ENCODE measurements around the gene CDK1.
A peak's percentile ranks its signal among the peaks of the same experiment; 100 is the strongest.

The CDK1 gene

GRCh38 chr10:60777696-60778213, 523 bp upstream of the CDK1 start:
- DNase-seq: no peak

DNA sequence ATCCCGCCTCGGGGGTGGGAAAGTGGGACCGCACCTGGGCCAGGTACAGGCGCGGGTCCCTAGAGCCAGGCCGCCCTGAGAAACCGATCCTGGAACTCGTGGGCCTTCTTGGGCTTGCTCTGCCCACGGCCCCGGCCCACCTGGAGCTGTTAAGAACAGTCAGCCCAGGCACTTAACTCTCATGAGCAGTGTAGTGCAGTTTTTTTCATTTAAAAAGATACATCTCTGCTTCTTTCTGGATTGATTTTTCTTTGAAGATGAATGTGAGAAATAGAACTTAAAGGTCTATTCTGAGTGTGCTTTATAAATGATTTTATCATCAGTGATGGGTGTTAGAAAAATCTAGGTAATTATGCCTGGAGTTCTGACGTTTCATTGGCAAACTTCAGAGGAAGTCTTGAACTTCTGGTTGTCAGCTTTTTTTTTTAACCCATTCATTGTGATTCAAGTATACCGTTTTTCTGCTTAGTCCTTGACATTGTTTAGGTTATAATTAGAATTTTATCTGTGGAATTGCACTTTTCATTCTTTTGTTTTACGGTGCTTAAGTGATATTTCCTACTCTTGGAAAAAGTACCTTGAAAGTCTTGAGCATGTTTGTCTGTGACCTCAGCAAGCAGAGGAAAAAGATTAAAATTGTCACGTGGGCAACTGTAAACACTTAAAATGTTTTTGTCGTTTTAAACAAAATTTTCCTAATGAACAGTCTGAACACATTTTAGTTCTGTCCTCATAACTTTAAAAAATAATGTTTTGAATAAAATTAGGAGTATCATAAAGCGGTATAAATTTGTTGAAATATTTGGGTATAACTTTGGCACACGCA, 906 bp downstream of the CDK1 start:
- DNase-seq: peak in 2 of 56 donors; percentile 17 to 23

GRCh38 chr10:60781661-60782060, 3.4 kb downstream of the CDK1 start:
- DNase-seq: no peak

DNA sequence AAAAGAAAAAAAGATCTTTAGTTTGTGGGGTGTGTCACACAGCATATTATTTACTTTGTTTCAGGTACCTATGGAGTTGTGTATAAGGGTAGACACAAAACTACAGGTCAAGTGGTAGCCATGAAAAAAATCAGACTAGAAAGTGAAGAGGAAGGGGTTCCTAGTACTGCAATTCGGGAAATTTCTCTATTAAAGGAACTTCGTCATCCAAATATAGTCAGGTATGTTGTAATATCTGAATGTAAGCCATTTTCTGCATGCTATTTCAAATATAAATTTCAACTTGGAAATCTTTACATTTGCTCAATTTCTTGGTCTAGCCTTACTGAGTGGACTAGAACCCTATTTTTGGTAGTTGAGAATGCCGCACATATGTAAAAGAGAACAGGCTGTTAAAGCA, 6.4 kb downstream of the CDK1 start:
- DNase-seq: no peak

GRCh38 chr10:60788544-60788943, 10.3 kb downstream of the CDK1 start:
- DNase-seq: no peak

- no peak for DNase-seq
Observed at GRCh38 chr10:60789340-60789739, 11.1 kb downstream of the CDK1 start.

GRCh38 chr10:60794953-60795352, 16.7 kb downstream of the CDK1 start:
- DNase-seq: no peak

DNA sequence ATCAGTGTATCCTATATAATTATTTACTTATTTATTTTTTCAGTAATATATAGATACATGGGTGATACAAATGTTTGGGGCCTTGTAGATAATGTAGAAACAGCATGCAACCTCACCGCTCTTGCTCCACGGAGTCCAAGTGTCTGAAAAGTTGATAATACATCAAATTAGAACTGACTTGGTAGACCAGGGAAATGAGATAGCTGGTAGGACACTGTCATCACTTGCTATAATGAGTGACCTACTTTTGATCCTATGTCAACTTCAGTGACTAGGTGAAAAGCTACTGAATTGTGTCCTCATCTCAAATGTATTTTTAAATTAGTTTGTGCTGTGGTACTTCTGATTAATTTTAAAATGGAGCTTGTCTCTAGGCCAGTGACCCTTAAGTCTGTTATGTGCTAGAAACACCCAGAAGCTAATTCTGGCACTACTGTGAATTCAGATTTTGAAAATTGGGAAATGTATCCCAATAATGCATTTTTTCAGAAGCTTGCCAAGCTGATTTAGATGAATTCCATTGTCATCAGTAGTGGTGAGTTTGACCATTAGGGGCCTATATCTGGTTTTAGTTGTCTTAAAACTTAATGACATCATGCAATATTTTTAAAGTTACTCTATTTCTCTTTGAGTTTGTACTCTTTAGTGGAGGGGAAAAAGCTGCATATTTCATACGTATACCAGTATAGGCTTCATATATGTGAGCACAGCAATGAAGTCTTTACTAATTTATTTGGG, 17.4 kb downstream of the CDK1 start:
- DNase-seq: no peak

GRCh38 chr10:60796481-60796880, 18.2 kb downstream of the CDK1 start:
- no peak for DNase-seq

GRCh38 chr10:60797200-60797599, 18.9 kb downstream of the CDK1 start:
- DNase-seq: no peak

DNA sequence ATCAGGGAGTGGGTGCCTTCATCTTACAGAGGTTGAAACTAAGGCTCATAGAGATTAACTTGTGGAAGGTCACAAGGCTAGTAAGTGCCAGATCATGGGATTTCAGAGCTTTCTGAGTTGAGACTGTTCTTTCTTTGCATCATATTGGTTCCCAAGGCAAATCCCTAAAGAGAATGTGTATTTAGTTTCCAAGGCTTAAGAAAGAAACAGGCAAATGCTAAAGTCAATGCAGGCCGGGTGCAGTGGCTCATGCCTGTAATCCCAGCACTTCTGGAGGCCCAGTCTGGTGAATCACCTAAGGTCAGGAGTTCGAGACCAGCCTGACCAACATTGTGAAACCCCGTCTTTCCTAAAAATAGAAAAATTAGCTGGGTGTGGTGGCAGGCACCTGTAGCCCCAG, 19.8 kb downstream of the CDK1 start:
- no peak for DNase-seq

DNA sequence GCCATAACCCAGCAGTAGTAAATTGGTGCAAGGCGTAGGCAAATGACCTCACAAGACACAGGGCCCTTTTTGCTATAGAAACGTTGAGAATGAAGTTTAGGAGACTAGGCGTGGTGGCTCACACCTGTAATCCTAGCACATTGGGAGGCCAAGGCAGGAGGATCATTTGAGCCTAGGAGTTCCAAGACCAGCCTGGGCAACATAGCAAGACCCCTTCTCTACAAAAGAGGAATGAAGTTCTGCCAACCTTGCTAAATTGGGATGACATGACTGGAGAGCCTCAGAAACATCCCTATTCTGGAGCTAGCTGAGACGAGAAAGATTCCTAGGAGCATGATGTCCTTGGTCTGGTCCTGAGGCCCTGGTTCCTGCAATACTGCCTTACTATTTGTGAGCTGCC, 20.6 kb downstream of the CDK1 start:
- no peak for DNase-seq

DNA sequence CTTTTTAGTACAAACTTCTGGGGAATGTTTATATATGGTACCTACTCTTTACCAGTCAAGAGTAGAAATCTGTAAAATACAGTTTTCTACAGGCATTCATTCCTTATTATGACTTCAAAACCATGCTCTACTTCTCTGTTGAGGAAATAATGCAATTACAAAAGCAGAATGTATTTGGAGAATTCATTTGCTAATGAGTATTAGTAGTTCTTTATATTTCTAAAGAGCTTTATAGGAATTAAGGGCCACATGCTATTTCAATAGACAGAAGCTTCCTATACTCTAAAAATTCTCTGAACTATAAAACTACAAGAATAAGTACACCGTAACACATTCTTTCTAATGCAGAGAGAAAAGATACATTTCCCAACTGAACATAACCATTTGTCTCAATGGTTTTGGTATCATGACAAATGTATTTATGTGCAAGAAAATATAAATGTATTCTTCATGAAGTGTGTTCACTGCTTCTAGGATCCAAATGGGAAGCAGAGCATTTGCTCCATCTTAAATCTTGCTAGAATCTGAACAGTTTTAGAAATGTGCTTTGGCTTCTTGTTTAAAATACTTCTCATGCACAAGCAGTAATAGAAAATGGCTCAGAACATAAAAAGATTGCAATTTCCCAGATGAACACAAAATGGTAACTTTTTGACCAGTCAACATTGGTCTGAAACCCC, 21.8 kb downstream of the CDK1 start:
- DNase-seq: no peak

DNA sequence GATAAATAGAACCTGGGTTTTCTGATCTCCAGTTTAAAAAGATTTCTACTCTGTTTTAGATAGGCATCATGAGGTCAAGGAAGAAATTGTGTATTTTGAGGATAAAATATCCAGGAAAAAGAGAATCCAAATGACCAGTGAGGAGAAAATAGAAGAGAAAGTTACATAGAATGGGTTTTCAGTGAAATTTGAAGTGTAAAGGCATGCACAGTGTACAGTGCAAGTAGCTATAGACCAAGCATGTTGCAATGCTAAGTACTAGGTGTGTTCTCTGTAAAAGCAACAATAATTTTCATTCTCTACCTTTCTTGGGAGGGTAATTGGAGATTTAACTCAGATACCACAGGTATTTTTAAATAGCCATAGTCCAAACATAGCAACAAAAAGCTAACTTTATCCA, 22.6 kb downstream of the CDK1 start:
- no peak for DNase-seq

DNA sequence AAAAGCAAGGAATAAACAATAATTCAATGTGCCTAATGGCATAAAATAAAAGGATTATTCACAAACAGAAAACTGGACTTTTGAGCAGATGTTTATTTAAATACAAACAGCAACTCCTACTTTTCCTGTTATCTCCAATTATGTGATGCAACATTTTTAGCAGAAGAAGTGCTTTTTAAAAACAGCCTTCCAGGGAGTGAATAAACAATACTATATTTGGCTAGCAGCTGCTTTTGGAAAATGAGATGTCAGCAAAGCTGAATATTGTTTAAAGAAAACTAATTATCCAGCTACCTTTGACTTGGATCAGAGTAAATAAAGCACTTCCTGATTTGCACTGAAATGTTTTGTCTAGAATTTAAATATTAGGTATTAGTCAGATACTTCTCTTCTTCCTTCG, 23.2 kb downstream of the CDK1 start:
- DNase-seq: no peak

- no peak for DNase-seq
Observed at GRCh38 chr10:60803433-60803832, 25.2 kb downstream of the CDK1 start.

DNA sequence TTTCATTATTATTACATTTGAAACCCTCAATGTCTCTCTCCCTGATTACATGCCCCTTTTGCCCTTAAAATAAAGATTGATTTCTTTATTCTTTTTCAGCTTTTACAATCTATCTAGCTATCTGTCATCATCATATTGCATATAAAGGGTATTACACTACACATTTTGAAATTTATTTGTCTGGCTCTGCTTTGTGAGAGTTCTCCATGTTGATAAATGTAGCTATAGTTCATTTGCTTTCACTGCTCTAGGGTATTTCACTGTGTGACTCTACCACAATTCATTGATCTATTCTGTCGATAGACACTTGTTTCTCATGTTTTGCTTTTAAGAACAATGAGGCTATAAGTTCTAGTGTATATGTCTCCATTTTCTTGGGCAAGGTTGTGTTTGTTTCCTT, 25.6 kb downstream of the CDK1 start:
- DNase-seq: no peak

DNA sequence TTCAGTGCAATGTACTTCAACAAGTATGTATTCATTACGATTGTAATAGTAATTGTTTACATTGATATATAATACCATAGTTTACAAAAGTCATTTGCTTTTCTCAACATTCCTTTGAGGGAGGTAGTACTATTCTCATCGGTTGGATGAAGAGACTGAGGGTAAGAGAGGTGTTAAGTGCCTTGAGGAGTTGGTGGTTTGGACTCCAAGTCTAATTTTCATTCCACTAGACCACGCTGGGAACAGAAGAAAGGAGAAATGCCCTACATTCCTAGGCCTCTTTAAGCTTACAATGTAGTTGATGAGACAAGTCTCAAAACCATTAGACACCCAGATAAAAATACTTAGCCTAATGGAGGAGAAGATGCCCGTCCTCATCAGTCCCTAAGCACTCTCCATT, 28.6 kb downstream of the CDK1 start:
- DNase-seq: no peak

GRCh38 chr10:60807499-60807898, 29.2 kb downstream of the CDK1 start:
- no peak for DNase-seq

GRCh38 chr10:60808036-60808435, 29.8 kb downstream of the CDK1 start:
- DNase-seq: no peak

DNA sequence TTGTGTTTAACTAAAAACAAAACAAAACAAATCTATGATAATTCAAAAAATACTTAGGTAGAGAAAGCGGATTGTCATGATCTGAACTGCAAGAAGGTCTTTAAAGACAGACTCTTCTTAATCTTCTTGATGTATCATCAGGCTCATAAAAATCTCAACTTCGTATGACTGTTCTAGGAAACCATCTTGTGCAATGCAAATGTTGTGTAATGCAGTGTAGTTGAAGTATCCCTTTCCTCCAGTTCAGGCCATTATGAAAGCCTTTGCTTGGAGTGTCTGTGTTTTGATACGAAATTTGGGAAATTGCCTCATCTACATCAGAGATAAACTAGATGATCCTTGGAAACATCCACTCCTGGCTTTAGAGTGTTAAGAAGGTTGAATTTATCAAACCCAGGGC, 30.9 kb downstream of the CDK1 start:
- DNase-seq: no peak
